ENCODE results near the gene NDUFB8.

- TF ChIP-seq CTCF (conservative IDR thresholded peaks at IDR 0.05; ENCODE audit: low read length) (peak; percentile 83), EZH2phosphoT487 (IDR thresholded peaks at IDR 0.05; ENCODE audit: borderline replicate concordance, low read depth, low read length) (no peak)
Measured at GRCh38 chr10:100508691-100509150, 20.9 kb downstream of the NDUFB8 start.

All from OCI-LY7 (cell line).